ENCODE results near the gene ABCB1.
"Not testable (repeated sequence)": the region's sequence is repeated elsewhere in the genome, so short reads cannot be mapped to it uniquely, and the experiment has no call there.

Gene ABCB1

DNA sequence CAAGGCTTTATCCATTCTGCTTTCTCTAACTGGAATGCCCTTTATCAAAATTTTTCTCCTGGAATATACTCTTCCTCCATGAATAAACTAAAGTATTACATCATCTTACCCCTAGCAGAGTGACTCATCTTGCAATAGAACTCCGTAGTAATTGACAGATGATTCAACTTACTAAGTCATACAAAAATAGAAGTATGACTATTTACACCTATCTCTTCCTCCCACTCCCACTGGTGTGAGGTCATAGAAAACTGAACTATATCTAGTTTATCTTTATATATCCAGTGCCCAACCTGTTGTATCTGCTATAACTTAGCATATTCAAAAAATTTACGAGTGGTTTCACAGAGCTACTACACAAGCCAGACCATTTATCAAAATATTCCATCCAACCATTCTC lies 26.1 kb downstream of the ABCB1 start:
- no peak for DNase-seq

DNA sequence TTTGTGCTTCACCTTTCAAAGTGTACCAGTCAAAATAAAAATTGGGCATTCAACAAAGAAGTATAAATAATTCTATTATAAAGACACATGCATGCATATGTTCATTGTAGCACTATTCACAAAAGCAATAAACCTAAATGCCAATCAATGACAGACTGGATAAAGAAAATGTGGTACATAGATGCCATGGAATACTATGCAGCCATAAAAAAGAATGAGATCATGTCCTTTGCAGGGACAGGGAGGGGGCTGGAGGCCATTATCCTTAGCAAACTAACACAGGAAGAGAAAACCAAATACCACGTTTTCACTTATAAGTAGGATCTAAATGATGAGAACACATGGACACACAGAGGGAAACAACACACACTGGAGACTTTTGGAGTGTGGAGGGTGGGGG lies 28.2 kb downstream of the ABCB1 start:
- not testable (repeated sequence) for DNase-seq

- no peak for DNase-seq
Observed at GRCh38 chr7:87570178-87570577, 30.5 kb downstream of the ABCB1 start.

GRCh38 chr7:87567052-87567451 lies 33.6 kb downstream of the ABCB1 start:
- no peak for DNase-seq

GRCh38 chr7:87566311-87566900 lies 34.3 kb downstream of the ABCB1 start:
- no peak for DNase-seq

DNA sequence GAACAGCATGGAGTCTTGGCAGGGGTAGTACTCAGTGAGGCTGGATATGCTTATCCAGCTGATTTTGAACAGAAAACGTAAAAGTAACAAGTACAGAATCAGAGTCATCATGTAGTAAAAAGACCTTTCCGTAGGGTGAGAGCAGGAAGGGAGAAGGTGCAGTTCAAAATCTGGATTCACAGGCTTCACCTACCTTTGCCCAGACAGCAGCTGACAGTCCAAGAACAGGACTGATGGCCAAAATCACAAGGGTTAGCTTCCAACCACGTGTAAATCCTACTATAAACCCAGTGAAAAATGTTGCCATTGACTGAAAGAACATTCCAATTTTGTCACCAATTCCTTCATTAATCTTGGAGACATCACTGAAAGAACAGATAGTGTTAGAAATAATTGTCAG lies 34.8 kb downstream of the ABCB1 start:
- DNase-seq, result no peak

DNA sequence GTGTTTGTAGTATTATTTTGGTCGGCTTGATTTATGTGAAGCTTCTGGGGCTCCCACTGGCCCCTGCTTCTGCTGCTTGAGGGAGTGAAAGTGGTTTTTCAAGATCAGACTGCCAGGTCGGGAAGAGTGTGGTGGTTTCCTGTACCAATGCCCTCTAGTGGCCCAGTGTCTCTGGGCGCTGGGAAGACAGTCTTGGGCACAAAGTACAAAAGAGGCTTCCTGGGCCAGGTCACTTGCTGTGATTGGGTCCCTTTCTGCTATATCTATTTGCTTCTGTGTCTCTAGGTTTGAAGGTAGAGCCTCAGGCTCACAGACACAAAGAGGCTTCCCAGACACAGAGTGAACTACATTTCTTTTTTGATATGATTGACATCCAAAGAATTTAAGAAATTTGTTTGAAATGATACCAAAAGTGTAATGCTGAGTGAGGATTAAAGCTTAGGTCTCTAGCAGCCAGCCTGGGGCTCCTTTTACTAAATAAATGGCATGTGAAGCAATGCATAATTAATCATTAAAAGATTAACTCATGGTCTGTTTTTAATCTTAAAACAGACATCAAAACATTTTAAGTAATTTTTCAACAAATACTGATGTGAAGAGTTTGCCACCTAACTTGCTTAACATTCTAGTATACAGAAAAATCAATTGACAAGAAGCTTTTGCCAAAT lies 36.3 kb downstream of the ABCB1 start:
- DNase-seq, result no peak

DNA sequence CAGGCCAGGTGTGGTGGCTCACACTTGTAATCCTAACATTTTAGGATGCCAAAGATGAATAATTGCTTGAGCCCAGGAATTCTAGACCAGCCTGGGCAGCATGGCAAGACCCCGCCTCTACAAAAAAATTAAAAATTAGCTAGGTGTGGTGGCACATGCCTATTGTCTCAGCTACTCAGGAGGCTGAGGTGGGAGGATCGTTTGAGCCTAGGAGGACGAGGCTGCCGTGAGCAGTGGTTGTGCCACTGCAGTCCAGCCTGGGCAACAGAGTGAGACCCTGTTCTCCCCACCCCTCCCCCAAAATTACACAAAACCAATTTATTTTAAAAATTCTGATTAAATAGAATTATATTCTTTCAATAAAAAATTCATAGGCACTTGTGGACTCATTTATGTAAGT lies 39.0 kb downstream of the ABCB1 start:
- no peak for DNase-seq

DNA sequence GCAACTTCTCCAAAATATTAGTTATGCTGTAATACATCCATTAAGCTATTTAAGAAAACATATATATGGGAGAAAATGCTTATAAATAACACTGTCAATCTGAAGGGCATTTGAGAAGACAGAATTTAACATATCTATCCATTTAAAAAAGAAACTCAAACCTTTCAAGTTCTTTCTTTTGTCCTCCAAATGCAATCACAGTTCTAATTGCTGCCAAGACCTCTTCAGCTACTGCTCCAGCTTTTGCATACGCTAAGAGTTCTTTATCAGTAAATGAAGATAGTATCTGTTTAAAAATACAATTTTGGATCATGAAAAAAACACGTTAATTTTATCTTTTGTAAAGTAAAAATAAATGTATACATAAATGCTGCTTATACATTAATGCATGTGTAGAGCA lies 39.6 kb downstream of the ABCB1 start:
- no peak for DNase-seq

DNA sequence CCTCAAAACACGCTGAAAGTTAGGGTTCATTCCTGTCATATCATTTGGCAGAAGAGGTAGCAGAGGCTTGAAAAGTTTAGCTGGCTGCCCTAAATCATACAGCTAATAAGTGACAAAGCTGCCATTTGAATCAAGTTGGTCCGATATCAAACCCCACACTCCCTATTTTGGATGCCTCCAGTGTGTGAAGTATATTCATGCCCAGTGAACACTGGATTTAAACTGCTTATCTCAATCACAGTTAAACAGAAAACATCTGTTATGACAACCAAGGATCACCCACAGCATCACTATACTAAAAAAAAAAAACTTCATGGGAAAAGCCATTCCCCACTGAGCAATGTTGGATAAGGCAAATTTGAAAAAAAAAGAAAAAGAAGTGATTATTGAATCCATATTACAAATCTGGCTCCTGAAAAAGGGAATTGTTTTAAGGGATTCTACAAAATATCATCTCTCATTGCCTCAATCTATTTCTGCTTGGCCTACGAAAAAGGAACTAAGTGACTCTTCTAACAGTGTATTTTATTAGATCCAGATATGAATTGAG lies 48.3 kb downstream of the ABCB1 start:
- DNase-seq, result no peak

GRCh38 chr7:87548123-87548919 lies 52.4 kb downstream of the ABCB1 start:
- no peak for DNase-seq

DNA sequence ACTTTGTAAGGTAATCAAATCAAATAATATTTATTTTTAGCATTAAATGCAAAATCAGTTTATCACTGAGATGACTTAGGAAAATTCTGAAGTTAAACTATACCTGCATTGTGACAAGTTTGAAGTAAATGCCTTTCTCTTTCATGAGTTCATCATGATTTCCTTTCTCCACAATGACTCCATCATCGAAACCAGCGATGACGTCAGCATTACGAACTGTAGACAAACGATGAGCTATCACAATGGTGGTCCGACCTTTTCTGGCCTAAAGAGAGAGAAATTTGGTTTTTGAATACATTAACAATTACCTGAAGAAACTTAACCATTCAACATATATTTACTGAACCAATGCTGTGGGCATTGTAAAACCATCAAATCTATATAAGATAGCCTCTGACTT lies 54.9 kb downstream of the ABCB1 start:
- no peak for DNase-seq

GRCh38 chr7:87543623-87544022 lies 57.1 kb downstream of the ABCB1 start:
- no peak for DNase-seq

DNA sequence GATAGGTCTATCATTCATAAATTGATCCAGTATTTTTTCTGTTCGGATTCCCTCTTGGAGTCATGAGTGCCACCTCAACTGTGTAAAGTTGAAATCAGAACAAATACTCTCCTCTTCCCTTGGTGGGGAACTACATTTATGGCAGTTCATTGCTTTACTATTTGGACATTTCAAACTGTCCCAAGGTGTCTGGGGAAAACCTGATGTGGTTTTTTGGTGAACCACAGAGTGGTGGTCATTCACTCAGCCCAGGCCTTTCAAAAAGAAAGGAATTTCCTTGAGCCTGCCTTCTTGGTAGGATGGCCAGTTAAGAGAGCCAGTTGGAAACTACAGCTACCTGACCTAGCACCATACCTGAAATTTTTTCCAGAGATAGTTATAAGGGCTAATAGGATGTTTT lies 59.0 kb downstream of the ABCB1 start:
- no peak for DNase-seq

- no peak for DNase-seq
Observed at GRCh38 chr7:87538052-87538451, 62.6 kb downstream of the ABCB1 start.

DNA sequence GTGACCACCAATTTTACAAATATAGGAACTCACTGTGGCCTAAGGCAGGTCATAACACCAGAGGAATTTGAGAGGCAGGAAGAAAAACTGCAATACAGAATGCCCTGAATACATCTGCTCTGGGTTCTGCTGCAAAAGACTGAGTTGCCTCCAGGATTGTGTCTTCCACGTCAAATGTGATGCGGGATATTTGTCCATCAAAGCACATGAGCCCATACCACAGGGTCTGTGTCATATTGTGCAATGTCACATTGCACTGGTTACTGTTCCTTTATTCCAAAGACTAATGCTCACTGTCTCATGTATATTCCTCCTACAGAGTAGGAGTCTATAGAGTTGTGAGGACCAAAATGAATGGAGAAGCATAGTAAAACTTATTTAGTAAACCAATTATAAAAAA lies 66.6 kb downstream of the ABCB1 start:
- DNase-seq, result no peak

DNA sequence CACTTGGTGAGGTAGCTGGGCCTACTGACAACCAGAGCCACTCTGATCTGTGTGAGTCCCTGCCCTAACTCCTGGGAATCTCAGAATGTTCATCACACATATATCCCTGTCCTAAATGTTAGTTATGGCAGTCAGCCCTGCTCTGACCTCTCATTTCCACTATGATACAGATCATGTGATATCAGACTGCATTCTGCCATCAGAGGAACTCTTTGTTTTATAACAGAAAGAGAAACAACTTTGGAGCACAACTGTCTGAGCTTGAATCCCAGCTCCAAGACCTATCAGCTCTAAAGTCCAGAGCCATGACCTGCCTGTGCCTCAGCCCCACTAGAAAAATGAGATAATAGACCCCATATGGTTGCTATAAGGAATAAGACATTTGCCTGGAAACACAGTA lies 70.6 kb downstream of the ABCB1 start:
- DNase-seq, result no peak

- no peak for DNase-seq
Observed at GRCh38 chr7:87528730-87529129, 72.0 kb downstream of the ABCB1 start.

DNA sequence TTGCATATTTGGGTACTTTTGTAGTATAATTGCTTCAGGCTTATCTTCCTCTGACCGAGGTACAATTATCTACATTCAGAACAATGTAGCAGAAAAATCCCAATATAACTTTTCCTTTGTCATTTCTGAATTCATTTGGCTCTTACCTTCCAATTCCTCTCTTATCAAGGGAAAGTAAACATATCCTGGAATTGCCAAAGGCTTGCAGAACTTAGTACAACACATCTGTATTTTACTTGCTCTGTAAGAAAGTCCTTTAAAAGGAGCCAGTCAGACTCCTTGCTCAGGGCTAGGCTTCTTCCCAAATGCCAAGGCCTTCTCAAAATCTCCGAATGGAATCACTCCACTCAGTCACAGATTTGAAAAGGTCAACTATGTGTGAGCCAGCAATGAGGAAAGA lies 81.9 kb downstream of the ABCB1 start:
- DNase-seq, result no peak

DNA sequence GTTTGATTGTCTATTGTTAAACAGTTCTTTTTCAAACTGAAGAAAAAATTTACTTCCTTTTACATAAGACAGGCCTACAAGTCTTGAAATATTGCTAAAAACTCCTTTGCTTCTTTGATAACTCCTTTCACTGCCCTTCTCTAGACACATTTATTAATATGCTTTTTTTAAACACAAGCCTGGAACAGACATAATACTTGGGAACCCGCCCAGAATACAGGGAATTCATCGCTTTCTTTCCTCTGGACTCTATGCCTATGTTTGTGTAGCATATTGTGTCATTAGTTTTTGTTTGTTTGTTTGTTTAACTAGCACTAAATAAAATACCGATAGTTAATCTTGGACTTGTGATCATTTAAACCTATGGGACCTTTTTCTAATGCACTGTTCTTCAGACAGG lies 82.8 kb downstream of the ABCB1 start:
- DNase-seq, result no peak

- DNase-seq, result no peak
Observed at GRCh38 chr7:87517136-87517815, 83.4 kb downstream of the ABCB1 start.

GRCh38 chr7:87513735-87514335 lies 86.8 kb downstream of the ABCB1 start:
- DNase-seq, result no peak

DNA sequence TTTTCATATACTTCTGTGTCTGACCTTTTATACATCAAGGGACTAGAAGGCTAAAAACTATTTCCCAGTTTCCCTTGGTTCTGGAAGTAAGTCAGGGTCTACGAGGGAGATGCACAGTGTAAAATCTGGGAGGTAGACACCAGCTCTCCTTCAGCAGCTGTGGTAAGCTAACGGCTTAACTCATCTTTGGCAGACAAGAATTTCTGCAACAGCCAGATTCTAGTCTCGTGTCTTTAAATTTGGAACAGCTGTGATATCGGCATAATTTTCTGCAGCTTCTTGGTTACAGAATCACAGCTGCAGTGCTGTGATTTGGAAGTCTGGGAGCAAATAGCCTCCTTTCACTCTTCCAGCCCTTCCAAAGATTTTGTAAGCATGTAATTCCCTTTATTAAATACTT lies 87.8 kb downstream of the ABCB1 start:
- DNase-seq, result no peak
